ENCODE data around the gene KHDC3L.

The KHDC3L gene, protein sequence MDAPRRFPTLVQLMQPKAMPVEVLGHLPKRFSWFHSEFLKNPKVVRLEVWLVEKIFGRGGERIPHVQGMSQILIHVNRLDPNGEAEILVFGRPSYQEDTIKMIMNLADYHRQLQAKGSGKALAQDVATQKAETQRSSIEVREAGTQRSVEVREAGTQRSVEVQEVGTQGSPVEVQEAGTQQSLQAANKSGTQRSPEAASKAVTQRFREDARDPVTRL

DNA sequence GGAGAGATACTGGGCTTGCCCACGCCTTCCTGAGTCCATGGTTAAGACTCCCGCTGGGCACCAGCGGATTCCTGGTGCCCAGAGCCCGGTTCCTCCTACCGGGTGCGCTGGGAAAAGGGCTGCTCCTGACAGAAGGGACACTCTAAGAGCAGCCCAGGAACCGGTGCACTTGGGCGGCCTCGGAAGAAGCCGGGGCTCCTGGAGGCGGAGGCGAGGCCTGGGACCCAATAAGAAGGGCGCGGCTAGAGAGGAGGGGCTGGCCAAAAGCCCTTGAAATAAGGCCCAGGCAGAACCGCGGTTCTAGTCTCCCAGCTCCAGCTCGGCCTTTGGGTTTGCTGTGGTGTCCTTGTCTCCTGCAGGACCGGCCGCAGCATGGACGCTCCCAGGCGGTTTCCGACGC is at the start of gene KHDC3L:
TSS of gene KHDC3L (plus strand) at position 301 of the 400 bp plus-strand sequence. CDS start at position 373, 72 bp downstream.
- DNase-seq = no peak

DNA sequence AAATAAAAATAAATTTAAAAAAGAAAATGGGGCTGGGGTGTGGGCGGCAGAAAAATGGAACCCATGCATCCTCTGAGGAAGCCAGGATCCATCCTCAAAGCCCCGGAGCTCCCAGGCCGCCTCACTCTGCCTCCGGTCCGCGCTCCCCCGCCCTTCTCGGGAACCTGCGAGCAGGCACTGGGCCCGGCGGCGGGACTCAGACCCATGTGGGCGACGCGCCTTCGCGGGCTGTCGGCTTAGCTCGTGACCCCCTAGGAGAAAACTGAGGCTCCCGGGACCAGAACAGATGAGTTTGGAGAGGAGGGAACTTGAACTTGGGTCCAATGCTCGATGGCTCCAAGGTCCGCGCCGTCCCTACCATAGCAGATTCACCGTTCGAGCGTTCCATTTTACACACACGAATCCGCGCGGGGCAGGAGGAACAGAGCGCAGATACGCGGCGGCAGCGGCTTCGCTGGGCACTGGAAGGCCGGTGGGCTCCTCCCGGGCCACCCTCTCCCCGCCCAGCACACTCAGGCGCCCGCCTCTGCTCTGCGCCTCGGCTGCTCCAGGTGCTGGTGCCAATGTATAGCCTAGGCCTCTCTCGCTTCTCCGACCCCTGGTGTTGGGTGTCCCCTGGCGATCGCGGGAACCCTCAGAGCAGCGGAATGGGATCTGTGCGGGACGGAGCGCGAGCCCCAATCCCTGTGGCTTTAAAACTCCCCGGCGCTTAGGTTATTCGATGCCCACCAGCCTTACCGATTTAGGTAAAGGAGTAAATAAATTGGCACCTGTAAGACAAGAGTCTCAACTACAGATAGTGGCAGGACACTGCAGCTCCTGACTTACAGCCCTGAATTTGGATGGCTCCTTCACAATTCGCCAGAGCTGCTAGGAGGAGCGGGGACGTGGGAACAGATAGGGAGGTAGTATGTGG is 47.6 kb upstream of the KHDC3L start:
- no peak for DNase-seq

DNA sequence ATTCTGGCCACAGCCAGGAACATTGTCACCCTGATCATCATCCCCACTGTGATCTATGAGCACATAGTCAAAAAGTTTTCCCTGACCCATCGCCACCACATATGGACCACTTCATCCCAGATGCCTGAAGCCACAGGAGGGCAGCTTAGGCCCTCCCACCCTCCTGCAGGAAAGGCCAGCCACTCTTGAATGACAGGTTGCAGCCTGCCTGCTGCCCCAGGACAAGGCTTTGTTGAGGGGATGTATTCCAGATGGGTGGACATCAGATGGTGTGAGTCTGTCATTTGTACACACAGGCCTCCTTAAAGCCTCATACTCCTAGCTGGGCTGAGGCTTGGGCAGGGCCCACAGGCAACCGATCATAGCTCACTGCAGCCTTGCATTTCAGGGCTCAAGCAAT is 39.1 kb upstream of the KHDC3L start:
- DNase-seq = no peak

DNA sequence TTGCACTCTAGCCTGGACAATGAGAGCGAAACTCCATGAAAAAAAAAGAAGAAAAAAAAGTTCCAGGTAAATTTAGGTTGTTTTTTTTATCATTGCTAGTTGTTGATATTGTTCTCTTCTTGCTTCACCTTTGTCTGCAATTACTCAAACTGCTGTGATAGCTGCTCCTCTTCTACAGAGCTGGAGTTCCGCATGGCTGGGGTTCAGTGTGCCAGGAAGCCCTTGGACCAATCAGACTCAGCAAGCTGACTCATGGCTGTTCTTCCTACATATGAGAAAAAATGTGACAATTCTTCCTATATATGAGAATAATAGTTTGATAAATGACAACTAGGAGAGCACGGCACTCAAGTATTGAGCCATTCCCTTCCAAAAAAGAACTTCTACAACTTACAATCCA is 36.8 kb upstream of the KHDC3L start:
- DNase-seq = no peak

DNA sequence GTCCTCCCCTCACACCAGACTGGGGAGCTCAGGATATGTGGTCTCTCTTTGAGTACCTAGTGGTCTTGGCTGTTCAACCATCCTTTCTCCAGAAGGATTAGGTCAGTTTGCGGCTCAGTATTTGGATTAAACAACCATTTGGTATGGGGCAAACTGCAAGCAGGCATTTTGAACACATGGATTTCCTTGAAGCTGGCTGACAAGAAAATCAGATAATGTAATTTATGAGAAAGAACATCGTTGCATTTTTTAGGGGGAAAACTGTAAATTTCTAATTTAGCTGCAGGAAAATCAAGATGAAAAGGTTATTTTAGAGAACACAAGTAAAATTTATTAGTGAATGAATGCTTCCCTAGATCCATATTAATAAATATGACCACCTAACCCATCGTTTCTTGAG is 33.7 kb upstream of the KHDC3L start:
- DNase-seq = no peak

DNA sequence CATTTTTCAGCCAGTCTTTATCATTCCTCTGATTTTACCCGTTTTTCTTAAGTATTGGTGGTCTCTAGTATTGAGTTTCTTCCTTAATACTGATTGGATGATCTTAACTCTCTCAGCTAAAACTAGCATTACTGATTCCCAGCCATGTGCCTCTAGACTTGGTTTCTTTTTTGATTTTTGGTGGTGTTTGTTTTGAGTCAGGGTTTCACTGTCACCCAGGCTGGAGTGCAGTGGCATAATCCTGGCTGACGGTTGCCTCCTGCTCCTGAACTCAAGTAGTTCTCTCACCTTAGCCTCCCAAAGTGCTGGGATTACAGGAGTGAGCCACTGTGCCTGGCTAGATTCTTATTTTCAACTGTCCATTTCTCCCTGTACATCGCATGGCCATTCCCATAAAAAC is 33.3 kb upstream of the KHDC3L start:
- no peak for DNase-seq

DNA sequence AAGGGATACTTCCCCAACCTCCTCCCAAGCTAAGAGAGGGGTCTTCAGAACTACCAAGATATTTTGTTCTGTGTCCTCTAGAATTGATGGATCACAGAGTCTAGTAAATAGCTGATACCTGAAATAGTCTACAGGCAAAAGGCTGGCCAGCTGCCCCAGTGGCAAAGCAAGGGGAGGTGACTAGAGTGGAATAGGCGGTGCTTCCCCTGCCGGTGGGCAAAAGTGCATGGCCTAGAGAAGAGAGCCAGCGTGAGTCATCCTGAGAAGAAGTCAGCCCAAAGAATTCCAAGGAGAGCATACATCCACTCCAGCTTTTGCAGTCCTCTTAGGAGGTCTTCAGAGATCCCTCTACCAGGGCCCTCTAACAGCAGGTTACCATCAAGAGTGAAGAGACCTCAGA is 23.1 kb upstream of the KHDC3L start:
- DNase-seq = no peak

DNA sequence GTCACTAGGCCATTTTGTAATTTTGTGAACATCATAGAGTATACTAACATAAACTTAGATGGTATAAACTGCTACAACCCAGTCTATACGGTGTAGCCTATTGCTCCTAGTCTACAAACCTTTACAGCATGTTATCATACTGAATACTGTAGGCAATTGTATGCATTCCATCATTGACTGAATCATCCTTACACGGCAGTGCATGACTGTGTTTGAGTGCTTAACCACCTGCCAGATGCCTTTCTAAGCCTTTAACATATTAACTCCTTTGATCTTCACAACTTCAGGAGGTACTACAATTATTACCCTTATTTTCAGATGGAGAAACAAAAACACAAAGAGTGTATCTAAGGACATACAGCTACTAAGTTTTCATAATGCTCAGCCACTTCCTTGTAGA is 22.4 kb upstream of the KHDC3L start:
- DNase-seq = no peak

DNA sequence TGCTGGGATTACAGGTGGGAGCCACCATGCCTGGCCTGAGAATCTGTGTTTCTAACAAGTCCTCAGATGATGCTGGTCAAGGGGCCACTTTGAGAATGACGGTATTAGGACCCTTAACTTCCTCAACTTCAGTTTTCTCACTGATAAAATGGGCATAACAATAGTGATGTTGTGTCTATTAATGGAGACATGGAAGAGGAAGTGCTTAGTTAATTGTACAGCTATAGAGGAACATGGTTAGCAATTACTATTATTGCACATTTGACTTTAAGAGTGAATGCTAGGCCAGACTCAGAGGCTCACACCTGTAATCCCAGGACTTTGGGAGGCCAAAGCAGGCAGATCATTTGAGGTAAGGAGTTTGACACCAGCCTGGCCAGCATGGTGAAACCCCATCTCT is 21.1 kb upstream of the KHDC3L start:
- no peak for DNase-seq

DNA sequence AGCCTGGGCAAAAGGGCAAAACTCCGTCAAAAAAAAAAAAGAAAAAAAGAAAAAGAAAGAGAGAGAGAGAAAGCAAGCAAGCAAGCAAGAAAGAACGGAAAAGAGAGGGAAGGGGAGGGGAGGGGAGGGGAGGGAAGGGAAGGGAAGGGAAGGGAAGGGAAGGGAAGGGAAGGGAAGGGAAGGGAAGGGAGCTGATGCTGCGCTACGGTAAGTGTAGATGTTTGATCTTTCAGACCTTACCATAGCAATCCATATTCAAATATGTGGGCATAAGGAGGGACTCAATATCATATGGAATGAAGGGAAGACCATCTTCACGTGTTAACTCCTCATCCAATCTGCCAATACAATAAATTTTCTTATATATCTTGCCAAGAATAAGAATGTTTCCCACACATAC is 20.3 kb upstream of the KHDC3L start:
- DNase-seq = no peak

DNA sequence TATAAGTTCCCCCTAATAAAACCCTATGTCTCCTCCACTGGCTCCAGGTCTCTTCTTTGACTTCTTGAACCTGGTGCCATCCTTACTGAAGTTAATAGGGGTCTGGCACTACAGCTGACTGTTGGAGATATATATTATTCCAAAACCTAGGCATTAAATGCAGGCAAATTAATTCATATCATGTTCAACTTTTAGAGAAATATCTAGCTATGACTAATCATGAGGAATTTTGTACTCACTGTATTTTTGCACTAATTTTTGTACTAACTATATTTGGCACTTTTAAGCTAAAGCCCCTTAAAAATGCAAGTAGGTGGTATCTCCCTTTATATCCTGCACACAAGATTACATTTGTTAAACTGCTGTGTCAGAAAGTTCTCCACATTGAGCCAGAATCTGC is 19.3 kb upstream of the KHDC3L start:
- DNase-seq = no peak

DNA sequence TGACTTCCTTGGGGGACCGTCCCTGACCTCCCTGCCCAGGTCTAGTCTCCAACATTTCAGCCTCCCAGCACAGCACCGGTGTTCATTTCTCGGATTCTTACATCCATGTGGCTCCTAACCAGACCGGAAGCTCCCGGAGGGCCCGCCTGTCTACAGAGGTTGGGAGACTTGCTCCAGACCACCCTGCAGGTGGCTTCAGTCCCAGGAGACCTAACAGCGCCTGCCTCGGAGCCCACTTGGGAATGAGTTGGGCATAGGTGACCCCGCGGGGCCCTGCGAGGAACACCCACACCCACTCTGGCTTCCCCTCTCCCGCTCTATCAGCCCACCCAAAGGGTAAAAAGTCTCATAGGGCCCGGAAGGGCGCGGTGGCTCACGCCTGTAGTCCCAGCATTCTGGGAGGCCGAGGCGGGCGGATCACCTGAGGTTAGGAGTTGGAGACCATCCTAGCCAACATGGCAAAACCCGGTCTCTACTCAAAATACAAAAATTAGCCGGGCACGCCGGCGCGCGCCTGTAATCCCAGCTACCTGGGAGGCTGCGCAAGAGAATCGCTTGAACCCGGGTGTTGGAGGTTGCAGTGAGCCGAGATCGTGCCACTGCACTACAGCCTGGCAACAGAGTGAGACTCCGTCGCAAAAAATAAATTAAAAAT is 13.8 kb upstream of the KHDC3L start:
- no peak for DNase-seq

DNA sequence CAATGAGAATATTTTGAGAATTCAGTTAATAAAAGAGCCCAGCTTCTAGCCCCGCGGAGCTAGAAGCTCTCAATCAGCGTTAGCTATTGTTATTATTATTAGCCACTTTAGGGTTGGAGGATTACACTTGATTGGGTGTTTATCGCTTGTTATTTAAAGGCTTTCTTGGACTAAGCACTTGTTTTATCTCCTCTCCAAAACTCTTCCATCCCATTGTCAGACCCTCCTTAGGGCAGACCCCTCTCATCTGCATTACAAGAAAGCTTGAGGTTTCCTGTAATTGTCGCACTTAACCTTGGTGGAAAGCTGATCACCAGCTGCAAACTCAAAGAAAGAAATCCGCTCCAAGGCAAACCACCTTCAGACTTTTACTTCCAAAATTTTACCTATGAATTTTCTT is 13.1 kb upstream of the KHDC3L start:
- DNase-seq = no peak

DNA sequence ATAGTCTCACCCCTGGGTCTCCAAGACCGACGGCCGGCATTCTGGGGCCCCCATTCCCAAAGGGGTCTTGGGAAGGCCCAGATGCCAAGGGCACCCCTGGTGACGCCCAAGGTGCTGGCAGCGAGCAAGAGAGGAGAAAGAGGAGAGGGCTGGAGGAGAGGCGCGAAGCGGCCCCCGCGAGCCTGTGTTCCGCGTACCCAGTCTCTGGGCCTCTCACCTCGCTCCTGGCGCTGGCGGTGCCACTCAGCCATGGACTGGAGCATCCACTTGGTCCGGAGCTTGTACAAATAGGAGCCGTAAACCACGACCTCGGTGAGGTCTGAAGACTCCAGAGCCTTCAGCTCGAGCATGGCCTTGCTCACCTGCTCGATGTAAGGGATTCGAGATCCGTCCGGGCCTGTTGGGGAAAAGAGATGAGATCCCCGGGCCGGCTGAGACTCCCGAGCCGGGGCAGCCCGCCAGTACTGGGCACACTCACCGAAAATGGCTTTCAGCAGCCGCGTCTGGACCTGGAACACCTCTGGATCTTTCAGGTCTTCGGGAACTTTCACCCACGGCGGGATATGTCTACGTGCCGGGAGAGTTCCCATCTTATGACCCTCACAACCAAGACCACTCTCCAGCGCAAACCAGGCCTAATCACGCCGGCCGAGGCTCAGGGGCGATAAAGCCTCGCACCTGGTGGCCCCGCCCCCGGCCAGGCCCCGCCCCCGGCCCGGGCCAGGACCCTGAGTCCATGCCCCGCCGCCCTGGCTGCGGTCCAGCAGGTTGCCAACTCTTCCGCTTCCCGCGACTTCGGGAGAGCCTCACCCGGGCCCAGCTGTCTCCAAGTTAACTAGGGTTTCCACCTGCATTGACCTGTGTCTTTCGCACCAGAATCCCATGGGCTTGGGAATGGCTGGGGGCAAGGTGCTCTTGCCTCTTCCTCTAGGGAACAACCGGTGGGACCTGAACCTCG is 8.5 kb upstream of the KHDC3L start, which contains the start of gene DPPA5:
TSS of gene DPPA5 (minus strand) at position 641 of the 958 bp plus-strand sequence. CDS start at position 590, 51 bp downstream.
- DNase-seq = no peak

DNA sequence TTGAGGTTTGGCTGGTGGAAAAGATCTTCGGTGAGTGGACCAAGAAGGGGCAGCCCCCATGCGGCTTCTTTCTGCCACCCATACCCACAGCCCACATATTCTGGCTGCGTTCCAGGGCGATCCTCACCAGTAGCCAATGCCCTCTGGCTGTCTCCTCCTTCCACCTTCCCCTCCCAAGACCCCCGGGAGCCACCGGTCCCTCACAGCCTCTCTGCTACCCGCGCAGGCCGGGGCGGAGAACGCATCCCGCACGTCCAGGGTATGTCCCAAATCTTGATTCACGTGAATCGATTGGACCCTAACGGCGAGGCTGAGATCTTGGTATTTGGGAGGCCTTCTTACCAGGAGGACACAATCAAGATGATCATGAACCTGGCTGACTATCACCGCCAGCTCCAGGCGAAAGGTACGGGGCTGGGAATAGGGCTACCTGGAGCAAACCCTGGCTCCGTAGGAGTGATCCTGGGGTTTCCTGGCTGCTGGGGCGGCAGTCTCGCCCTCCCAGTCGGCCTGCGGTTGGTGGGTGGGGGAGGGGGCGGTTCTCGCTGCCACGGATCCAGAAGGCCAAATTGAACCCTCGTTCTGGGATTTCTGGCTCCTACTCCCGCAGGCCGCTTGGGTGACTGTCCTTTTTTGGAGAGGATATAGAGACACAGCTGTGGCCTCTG is 545 bp downstream of the KHDC3L start:
- DNase-seq = no peak

DNA sequence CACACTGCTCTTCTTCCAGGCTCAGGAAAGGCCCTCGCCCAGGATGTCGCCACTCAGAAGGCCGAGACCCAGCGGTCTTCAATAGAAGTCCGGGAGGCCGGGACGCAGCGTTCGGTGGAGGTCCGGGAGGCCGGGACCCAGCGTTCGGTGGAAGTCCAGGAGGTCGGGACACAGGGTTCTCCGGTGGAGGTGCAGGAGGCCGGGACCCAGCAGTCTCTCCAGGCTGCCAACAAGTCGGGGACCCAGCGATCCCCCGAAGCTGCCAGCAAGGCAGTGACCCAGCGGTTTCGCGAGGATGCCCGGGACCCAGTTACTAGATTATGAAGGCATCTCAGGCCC is 1.0 kb downstream of the KHDC3L start:
- no peak for DNase-seq

DNA sequence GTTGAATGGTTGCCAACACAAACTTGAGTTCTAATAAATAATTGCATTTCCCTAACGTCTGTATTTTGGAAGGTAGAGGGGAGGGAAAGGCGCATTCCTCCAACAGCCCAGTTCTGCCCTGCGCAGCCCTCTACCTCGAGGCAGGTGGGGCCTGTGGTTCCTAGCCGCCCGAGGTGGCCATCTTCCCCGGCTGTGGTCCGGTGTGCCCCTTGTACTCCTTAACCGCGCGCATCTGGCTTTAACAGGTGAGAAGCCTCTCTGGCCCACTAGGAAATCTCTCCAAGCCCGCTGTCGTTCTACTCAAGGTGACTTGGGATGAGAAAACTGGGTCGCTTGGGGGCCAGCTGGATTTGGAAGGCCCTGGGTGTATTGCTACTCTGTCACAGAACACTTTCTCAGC is 1.7 kb downstream of the KHDC3L start:
- DNase-seq = no peak

DNA sequence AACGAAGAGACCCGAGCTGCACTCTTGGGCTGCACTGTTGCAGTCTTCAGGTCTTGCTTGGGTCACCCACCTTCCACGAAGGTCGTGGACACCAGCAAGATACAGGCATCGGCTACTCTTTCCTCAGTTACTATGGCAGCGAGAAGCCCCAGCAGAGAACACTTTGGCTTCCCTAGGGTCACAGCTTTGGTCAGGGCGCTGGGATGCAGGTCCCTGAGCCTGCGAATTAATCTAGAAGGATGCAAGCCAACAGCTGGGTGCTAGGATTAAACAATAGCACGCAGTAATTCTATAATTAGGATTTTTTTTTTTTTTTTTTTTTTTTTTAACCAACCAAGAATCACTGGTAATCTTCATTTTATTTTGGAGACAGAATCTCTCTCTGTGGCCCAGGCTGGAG is 2.1 kb downstream of the KHDC3L start:
- no peak for DNase-seq

DNA sequence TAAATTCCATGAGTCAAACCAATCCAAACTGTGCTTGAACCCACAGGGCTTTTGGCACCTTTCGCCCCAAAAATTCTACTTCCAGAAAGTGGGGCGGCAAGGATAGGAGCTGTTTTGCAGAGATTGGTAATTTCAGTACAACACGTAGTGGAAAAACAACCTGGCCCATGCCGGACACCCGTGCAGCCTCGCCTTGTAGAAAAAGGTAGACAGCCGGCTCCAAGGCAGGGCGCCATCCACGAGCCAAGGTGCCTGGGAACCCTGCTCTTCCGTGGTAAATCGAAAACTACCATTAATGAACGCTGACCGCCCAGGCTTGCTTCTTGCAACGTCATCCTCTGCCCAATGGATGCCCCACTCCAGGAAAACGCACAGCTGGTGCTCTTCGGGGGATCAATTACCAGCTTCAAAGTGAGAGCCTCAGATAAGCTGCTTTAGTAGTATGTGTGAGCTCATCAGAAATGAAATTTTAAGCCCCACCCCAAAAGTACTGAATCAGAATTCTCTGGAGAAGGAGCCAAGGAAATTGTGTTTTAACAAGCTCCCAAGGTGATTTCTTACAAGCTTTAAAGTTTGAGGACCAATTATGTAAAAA is 5.4 kb downstream of the KHDC3L start:
- DNase-seq = no peak

DNA sequence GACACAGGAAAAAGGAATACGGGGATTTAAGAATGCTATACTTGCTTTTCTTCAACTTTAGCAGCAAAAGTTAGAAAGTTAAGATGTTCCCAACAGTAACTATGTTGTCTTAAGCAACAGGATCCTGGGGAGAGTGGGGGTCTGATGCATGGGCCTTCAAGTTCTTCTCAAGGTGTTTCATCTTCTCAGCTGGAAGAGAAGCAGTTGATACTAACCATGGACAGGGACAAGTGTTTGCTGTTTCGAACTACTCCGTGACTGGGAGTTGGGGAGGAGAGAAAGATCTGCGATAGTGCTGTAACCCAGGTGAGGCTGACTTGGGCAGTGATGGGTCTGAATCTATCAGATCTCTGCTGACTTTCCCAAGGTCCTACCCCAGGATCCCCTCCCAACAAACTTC is 6.2 kb downstream of the KHDC3L start:
- no peak for DNase-seq

DNA sequence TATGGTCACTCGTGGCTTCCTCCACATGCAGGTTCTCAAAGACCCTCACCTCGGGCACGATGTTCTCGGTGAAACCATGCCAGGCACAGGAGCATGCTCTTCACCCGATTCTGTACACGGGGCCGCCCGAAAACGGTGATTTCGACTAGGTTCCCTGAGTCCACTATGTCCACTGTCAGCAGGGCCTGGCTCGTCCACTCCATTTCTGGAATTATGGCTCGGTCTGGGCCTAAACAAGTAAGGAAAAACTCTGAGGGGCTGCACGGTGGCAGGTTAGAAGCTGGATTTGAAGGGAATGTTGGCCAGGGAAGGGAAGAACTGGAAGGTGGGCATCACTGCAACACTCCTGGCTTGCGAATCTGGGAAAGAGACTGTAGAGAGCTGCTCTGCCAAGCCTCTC is 6.7 kb downstream of the KHDC3L start:
- DNase-seq = no peak

DNA sequence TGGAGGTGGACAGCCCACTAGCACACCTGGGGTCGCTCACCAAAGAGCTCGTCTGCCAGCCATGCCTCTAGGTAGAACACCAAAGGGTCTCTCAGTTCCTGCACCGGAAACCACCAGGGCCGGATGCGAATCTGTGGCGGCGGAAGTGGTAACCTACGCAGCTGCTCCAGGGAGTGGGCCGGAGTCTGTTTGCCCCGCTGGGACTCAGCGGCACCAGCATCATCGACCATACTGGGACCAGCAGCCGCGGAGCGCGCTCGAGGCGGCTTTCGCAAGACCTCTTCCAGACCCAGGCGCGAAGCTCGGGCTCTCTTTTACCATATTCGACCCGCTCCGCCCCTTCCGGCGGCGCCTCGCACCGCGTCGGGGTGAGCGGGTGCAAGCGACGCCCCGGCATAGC is 7.1 kb downstream of the KHDC3L start, which contains the start of gene OOEP:
TSS of gene OOEP (minus strand) at position 335 of the 400 bp plus-strand sequence. CDS start at position 230, 105 bp downstream.
- no peak for DNase-seq

Measured in stimulated activated CD8-positive, alpha-beta memory T cell treated with anti-CD3 and anti-CD28 coated beads, Interleukin-4, amount 100 ng/mL, for 48 hours (primary cell).